Gastroesophageal sphincter (tissue), 4 donors: ENCODE data around the gene HIVEP3. TPM values are rescaled to one million over a fixed set of nuclear protein-coding genes. Genes with fewer than 3 reads are reported as not detected.

Experiments
- ATAC-seq: fragments of 150-250 bp; one replicate; pipeline ENCODE4 v1.9.1; 2016; ENCODE audit warnings: mild to moderate bottlenecking, moderate library complexity
- H3K27ac ChIP-seq, 4 donors: fragments of 200-600 bp; sonication (generic) in 3 of 4; 1 replicate in 3 of 4; 2 replicates in 1 of 4; pipeline ENCODE4 v1.5.1; 2016 to 2019
- H3K27me3 ChIP-seq: fragments of 200-600 bp; sonication (generic); one replicate; pipeline ENCODE4 v1.5.1; 2019
- H3K36me3 ChIP-seq, 2 donors: fragments of 200-600 bp; sonication (generic); one replicate each; pipeline ENCODE4 v1.5.1; 2019; ENCODE audit warnings: control low read depth in 1 of 2
- H3K4me1 ChIP-seq, 3 donors: fragments of 200-600 bp; sonication (generic); 1 replicate in 2 of 3; 2 replicates in 1 of 3; pipeline ENCODE4 v1.5.1; 2016 to 2019; ENCODE audit warnings: control low read depth in 2 of 3
- H3K4me3 ChIP-seq, 2 donors: fragments of 200-600 bp; sonication (generic); one replicate each; pipeline ENCODE4 v1.5.1; 2019; ENCODE audit warnings: mild to moderate bottlenecking in 1 of 2, moderate library complexity in 1 of 2
- H3K9me3 ChIP-seq, 3 donors: fragments of 200-600 bp; sonication (generic); one replicate each; pipeline ENCODE4 v1.5.1; 2017 to 2019; ENCODE audit warnings: control low read depth in 2 of 3
- CTCF ChIP-seq, 4 experiments: fragments of 200-600 bp in 2 of 4; fragments of 450-650 bp in 2 of 4; sonication (generic) in 1 of 4; IDR thresholded peaks; one replicate each; pipeline ENCODE4 v1.5.1; 2017 to 2019; ENCODE audit warnings: antibody characterized with exemption in 4 of 4, mild to moderate bottlenecking in 2 of 4, moderate library complexity in 2 of 4
- EP300 ChIP-seq: sonication (generic); formaldehyde crosslinking; IDR thresholded peaks from one replicate; pipeline ENCODE4 v1.6.1; 2017; ENCODE audit warnings: antibody characterized with exemption, mild to moderate bottlenecking
- POLR2A ChIP-seq, 2 donors: fragments of 450-650 bp; IDR thresholded peaks; one replicate each; pipeline ENCODE4 v1.6.1; 2017; ENCODE audit warnings: antibody characterized with exemption in 2 of 2, mild to moderate bottlenecking in 2 of 2, moderate library complexity in 1 of 2
- POLR2AphosphoS5 ChIP-seq: sonication (generic); formaldehyde crosslinking; IDR thresholded peaks from one replicate; pipeline ENCODE4 v1.6.1; 2017; ENCODE audit warnings: antibody characterized with exemption
- WGBS, 2 donors: methylation state at CpG; one replicate each; pipeline ENCODE4 v1.1.5; 2018; ENCODE audit warnings: low coverage in 1 of 2; 5-methylcytosine and 5-hydroxymethylcytosine counted together
- total RNA-seq, 4 donors: library from RNA; depleted of rRNA; stranded (reverse); fragments of >200 nt; gene quantifications; one replicate each; pipeline ENCODE4 v1.1.0, GENCODE V29; 2016

Gene HIVEP3
- total RNA-seq, 4 donors from 2014 or later = 1.9 to 3.8 (median 2.8) TPM

GRCh38 chr1:41800311-41800829 lies 118.4 kb downstream of the HIVEP3 start:
- TF ChIP-seq POLR2A (IDR thresholded peaks at IDR 0.05) = no peak
- TF ChIP-seq POLR2AphosphoS5 = no peak
- TF ChIP-seq EP300 = no peak
- TF ChIP-seq CTCF (IDR thresholded peaks at IDR 0.05) = no peak
- Histone ChIP-seq H3K27ac (no peak overlapping the region), H3K36me3 (no peaks in the 10 kb centered on the region), H3K4me3 (no peak overlapping the region), H3K9me3 (no peaks in the 10 kb centered on the region), H3K27me3 (no peaks in the 10 kb centered on the region), H3K4me1 (peaks cover 0 to 13% (median 0%) of the 10 kb centered on the region in 3 donors)
- WGBS, 2 donors = 60% methylated on average over 1 of the region's 2 CpGs; no CpG with 5 or more reads in 1 of the 2 donors
- ATAC-seq = peak; percentile 27

DNA sequence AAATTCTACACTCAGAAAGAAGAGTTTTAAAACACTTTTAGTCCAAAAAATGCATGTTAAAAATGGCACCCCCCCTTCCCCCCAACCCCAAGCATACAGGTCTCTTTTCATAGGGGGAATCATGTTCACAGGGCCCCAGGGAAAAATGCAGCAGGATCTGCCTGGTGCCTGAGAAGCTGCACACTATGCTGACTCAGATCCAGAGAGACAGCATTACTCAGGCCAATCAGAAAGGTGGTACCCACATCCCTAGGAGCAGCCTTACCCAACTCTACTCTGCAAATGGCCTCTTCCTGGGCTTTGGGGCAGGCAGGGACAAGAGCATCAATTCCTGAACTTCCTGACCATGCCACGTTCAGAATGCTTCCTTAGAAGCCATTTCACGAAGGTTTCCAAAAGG lies 119.0 kb downstream of the HIVEP3 start:
- Histone ChIP-seq H3K27me3 (no peaks in the 10 kb centered on the region), H3K36me3 (no peaks in the 10 kb centered on the region), H3K9me3 (no peaks in the 10 kb centered on the region), H3K4me1 (peaks cover 0 to 13% (median 0%) of the 10 kb centered on the region in 3 donors), H3K4me3 (no peak overlapping the region), H3K27ac (no peak overlapping the region)
- 50 to 83% methylated on average over 1 to 2 of the region's 2 CpGs for WGBS, 2 donors
- no peak for ATAC-seq
- TF ChIP-seq CTCF (IDR thresholded peaks at IDR 0.05) (no peak), POLR2A (IDR thresholded peaks at IDR 0.05) (no peak), EP300 (no peak), POLR2AphosphoS5 (no peak)

- TF ChIP-seq CTCF (IDR thresholded peaks at IDR 0.05) (no peak), EP300 (no peak), POLR2A (IDR thresholded peaks at IDR 0.05) (no peak), POLR2AphosphoS5 (no peak)
- ATAC-seq = no peak
Measured at GRCh38 chr1:41799205-41799604, 119.5 kb downstream of the HIVEP3 start.

DNA sequence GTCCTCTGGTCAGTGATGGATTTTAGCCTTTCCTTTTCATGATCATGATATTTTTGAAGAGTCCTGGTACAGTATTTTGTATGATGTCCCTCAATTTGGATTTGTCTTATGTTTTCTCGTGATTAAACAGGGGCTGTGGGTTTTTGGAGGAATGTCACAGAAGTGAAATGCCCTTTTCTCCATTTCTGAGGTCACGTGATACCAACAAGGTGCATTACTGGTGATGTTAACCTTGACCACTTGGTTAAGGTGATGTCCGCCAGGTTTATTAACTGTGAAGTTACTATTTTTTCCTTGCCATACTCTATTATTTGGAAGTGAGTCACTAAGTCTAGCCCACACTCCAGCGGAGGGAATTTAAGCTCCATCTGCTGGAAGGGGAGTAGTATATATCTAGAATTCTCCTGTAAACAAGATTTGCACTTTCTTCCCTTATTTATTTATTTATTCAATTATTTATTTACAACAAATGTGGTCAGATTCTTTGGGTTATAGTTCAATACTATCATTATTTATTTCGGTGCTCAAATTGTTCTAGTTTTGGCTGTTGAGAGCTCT lies 123.4 kb downstream of the HIVEP3 start:
- no peak for TF ChIP-seq POLR2A (IDR thresholded peaks at IDR 0.05)
- TF ChIP-seq EP300 = no peak
- no peak for TF ChIP-seq POLR2AphosphoS5
- no peak for TF ChIP-seq CTCF (IDR thresholded peaks at IDR 0.05)
- Histone ChIP-seq H3K27me3 (no peaks in the 10 kb centered on the region), H3K4me3 (no peak overlapping the region), H3K27ac (no peak overlapping the region), H3K36me3 (no peaks in the 10 kb centered on the region), H3K9me3 (no peaks in the 10 kb centered on the region), H3K4me1 (no peaks in the 10 kb centered on the region)
- ATAC-seq = no peak
- 74 to 85% methylated on average over 4 to 5 of the region's 5 CpGs for WGBS, 2 donors

More at GRCh38 chr1:41799205-41799604, 119.5 kb downstream of the HIVEP3 start:
- Histone ChIP-seq H3K4me1 (peaks cover 0 to 13% (median 0%) of the 10 kb centered on the region in 3 donors), H3K4me3 (no peak overlapping the region), H3K27me3 (no peaks in the 10 kb centered on the region), H3K9me3 (no peaks in the 10 kb centered on the region), H3K36me3 (no peaks in the 10 kb centered on the region), H3K27ac (no peak overlapping the region)
- 63 to 88% methylated on average over 3 of the region's 3 CpGs for WGBS, 2 donors

DNA sequence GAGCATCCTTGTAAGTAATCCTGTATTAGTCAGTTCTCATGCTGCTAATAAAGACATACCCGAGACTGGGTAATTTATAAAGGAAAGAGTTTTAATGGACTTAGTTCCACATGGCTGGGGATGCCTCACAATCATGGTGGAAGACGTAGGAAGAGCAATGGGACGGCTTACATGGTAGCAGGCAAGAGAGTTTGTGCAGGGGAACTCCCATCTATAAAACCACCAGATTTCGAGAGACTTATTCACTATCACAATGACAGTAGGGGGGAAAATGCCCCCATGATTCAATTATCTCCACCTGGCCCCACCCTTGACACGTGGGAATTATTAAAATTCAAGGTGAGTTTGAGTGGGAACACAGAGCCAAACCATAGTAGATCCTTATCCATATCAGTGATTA lies 124.7 kb downstream of the HIVEP3 start:
- no peaks in the 10 kb centered on the region for H3K9me3 ChIP-seq
- H3K4me3 ChIP-seq = no peak overlapping the region
- no peak overlapping the region for H3K27ac ChIP-seq
- whole genome bisulfite sequencing, 2 donors = 81 to 89% methylated on average over 5 of the region's 5 CpGs
- H3K36me3 ChIP-seq = no peaks in the 10 kb centered on the region
- TF ChIP-seq CTCF (IDR thresholded peaks at IDR 0.05) (no peak), EP300 (no peak), POLR2A (IDR thresholded peaks at IDR 0.05) (no peak), POLR2AphosphoS5 (no peak)
- ATAC-seq = no peak
- no peaks in the 10 kb centered on the region for H3K4me1 ChIP-seq
- H3K27me3 ChIP-seq = no peaks in the 10 kb centered on the region
